Measurements from ENCODE around the gene CPB2.

DNA sequence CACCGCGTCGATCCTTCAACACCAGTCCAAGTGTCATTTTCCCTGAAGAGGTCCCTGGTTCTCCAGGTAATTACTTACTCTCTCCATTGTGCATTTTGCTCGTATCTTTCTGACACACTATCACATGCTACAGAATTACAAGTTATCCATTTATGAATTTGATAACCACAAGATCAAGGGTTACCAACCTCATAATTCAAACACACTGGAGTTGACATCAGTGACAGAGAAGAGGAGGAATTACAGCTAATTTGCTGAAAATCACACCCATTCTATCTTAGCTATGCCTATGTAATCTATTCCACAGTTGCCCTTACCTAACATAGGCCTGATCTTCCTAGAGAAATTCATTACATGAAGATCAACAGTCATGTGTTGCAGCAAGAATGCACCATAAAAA, 66.5 kb downstream of the CPB2 start:
- TF ChIP-seq, protein P1, sequence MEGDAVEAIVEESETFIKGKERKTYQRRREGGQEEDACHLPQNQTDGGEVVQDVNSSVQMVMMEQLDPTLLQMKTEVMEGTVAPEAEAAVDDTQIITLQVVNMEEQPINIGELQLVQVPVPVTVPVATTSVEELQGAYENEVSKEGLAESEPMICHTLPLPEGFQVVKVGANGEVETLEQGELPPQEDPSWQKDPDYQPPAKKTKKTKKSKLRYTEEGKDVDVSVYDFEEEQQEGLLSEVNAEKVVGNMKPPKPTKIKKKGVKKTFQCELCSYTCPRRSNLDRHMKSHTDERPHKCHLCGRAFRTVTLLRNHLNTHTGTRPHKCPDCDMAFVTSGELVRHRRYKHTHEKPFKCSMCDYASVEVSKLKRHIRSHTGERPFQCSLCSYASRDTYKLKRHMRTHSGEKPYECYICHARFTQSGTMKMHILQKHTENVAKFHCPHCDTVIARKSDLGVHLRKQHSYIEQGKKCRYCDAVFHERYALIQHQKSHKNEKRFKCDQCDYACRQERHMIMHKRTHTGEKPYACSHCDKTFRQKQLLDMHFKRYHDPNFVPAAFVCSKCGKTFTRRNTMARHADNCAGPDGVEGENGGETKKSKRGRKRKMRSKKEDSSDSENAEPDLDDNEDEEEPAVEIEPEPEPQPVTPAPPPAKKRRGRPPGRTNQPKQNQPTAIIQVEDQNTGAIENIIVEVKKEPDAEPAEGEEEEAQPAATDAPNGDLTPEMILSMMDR (IDR thresholded peaks at IDR 0.05; ENCODE audit: low read depth, low read length, poor library complexity, severe bottlenecking): no peak
- no peak for TF ChIP-seq EZH2phosphoT487 (IDR thresholded peaks at IDR 0.05; ENCODE audit: borderline replicate concordance, low read length)

Data from DOHH2 (cell line).